ENCODE measurements around the gene JPH2.

JPH2 gene

GRCh38 chr20:44221368-44221954 is 34.5 kb upstream of the JPH2 start:
- Histone ChIP-seq H3K27ac (ENCODE audit: insufficient read depth in 1 of 2, low read depth in 1 of 2, low read length in 2 of 2, poor library complexity in 1 of 2, severe bottlenecking in 2 of 2) (no peak overlapping the region), H3K9me3 (ENCODE audit: control extremely low read depth in 1 of 5, control insufficient read depth in 4 of 5, insufficient read depth in 2 of 5, low read depth in 1 of 5, low read length in 4 of 5) (no peaks in the 10 kb centered on the region), H3K36me3 (ENCODE audit: control insufficient read depth in 4 of 4, insufficient read depth in 4 of 4, low read length in 3 of 4) (no peaks in the 10 kb centered on the region), H3K27me3 (replicated peaks in 2 of 5; ENCODE audit: control insufficient read depth in 4 of 5, insufficient read depth in 5 of 5, low read length in 4 of 5) (no peaks in the 10 kb centered on the region), H3K4me3 (ENCODE audit: control insufficient read depth in 1 of 7, extremely low read depth in 1 of 7, insufficient read depth in 4 of 7, low read depth in 2 of 7, low read length in 6 of 7) (no peak overlapping the region), H3K4me1 (ENCODE audit: control extremely low read depth in 1 of 4, control insufficient read depth in 4 of 4, insufficient read depth in 4 of 4, low read length in 3 of 4) (peaks cover 18 to 30% (median 29%) of the 10 kb centered on the region in 4 experiments)
- DNase-seq = no peak
- POLR2A ChIA-PET = no interaction called here
- 94% methylated on average over 2 of the region's 3 CpGs for WGBS (ENCODE audit: insufficient coverage)
- CTCF ChIA-PET = interaction anchor here (1.4 kb wide), 1 partner anchor 389 kb away, joined by 3 read pairs; no protein-coding TSS in a partner anchor

GRCh38 chr20:44219791-44220190 is 32.8 kb upstream of the JPH2 start:
- Histone ChIP-seq H3K4me3 (ENCODE audit: control insufficient read depth in 1 of 7, extremely low read depth in 1 of 7, insufficient read depth in 4 of 7, low read depth in 2 of 7, low read length in 6 of 7) (no peak overlapping the region), H3K27ac (ENCODE audit: insufficient read depth in 1 of 2, low read depth in 1 of 2, low read length in 2 of 2, poor library complexity in 1 of 2, severe bottlenecking in 2 of 2) (no peak overlapping the region), H3K27me3 (replicated peaks in 2 of 5; ENCODE audit: control insufficient read depth in 4 of 5, insufficient read depth in 5 of 5, low read length in 4 of 5) (no peaks in the 10 kb centered on the region), H3K9me3 (ENCODE audit: control extremely low read depth in 1 of 5, control insufficient read depth in 4 of 5, insufficient read depth in 2 of 5, low read depth in 1 of 5, low read length in 4 of 5) (no peaks in the 10 kb centered on the region), H3K36me3 (ENCODE audit: control insufficient read depth in 4 of 4, insufficient read depth in 4 of 4, low read length in 3 of 4) (no peaks in the 10 kb centered on the region), H3K4me1 (ENCODE audit: control extremely low read depth in 1 of 4, control insufficient read depth in 4 of 4, insufficient read depth in 4 of 4, low read length in 3 of 4) (peaks cover 18 to 32% (median 29%) of the 10 kb centered on the region in 4 experiments)
- no peak for DNase-seq
- POLR2A ChIA-PET = no interaction called here
- 96% methylated on average over 5 of the region's 6 CpGs for WGBS (ENCODE audit: insufficient coverage)
- CTCF ChIA-PET = interaction anchor here (1.1 to 9.2 kb wide), 2 partner anchors 35 to 92 kb away, joined by 4 to 166 read pairs; partner anchors contain the start of gene FITM2

- H3K27ac ChIP-seq (ENCODE audit: insufficient read depth in 1 of 2, low read depth in 1 of 2, low read length in 2 of 2, poor library complexity in 1 of 2, severe bottlenecking in 2 of 2) = no peak overlapping the region
- WGBS (ENCODE audit: insufficient coverage) = 78% methylated on average over 4 of the region's 5 CpGs
- peaks cover 18 to 32% (median 29%) of the 10 kb centered on the region in 4 experiments for H3K4me1 ChIP-seq (ENCODE audit: control extremely low read depth in 1 of 4, control insufficient read depth in 4 of 4, insufficient read depth in 4 of 4, low read length in 3 of 4)
- no peaks in the 10 kb centered on the region for H3K27me3 ChIP-seq (replicated peaks in 2 of 5; ENCODE audit: control insufficient read depth in 4 of 5, insufficient read depth in 5 of 5, low read length in 4 of 5)
- peak in 2 of 3 donors; percentile 28 to 57 for DNase-seq
- H3K36me3 ChIP-seq (ENCODE audit: control insufficient read depth in 4 of 4, insufficient read depth in 4 of 4, low read length in 3 of 4) = no peaks in the 10 kb centered on the region
- ChIA-PET CTCF (interaction anchor here (0.6 to 9.2 kb wide), 8 partner anchors 11 to 164 kb away, joined by 3 to 166 read pairs (median 8); partner anchors contain the start of gene FITM2), POLR2A (interaction anchor here (0.8 to 1.2 kb wide), 2 partner anchors 9 to 29 kb away, joined by 3 to 6 read pairs; partner anchors contain the start of gene OSER1)
- no peaks in the 10 kb centered on the region for H3K9me3 ChIP-seq (ENCODE audit: control extremely low read depth in 1 of 5, control insufficient read depth in 4 of 5, insufficient read depth in 2 of 5, low read depth in 1 of 5, low read length in 4 of 5)
- H3K4me3 ChIP-seq (ENCODE audit: control insufficient read depth in 1 of 7, extremely low read depth in 1 of 7, insufficient read depth in 4 of 7, low read depth in 2 of 7, low read length in 6 of 7) = no peak overlapping the region
These were observed 32.3 kb upstream of the JPH2 start for GRCh38 chr20:44219170-44219730.

GRCh38 chr20:44218446-44218845 is 31.5 kb upstream of the JPH2 start:
- WGBS (ENCODE audit: insufficient coverage) = 0% methylated on average over 1 of the region's 4 CpGs
- Histone ChIP-seq H3K27me3 (replicated peaks in 2 of 5; ENCODE audit: control insufficient read depth in 4 of 5, insufficient read depth in 5 of 5, low read length in 4 of 5) (no peaks in the 10 kb centered on the region), H3K4me3 (ENCODE audit: control insufficient read depth in 1 of 7, extremely low read depth in 1 of 7, insufficient read depth in 4 of 7, low read depth in 2 of 7, low read length in 6 of 7) (peak overlapping the region in 3 of 7 experiments; percentile 28 to 65 (median 58)), H3K27ac (ENCODE audit: insufficient read depth in 1 of 2, low read depth in 1 of 2, low read length in 2 of 2, poor library complexity in 1 of 2, severe bottlenecking in 2 of 2) (no peak overlapping the region), H3K36me3 (ENCODE audit: control insufficient read depth in 4 of 4, insufficient read depth in 4 of 4, low read length in 3 of 4) (no peaks in the 10 kb centered on the region), H3K9me3 (ENCODE audit: control extremely low read depth in 1 of 5, control insufficient read depth in 4 of 5, insufficient read depth in 2 of 5, low read depth in 1 of 5, low read length in 4 of 5) (no peaks in the 10 kb centered on the region), H3K4me1 (ENCODE audit: control extremely low read depth in 1 of 4, control insufficient read depth in 4 of 4, insufficient read depth in 4 of 4, low read length in 3 of 4) (peaks cover 18 to 32% (median 29%) of the 10 kb centered on the region in 4 experiments)
- DNase-seq = peak in 2 of 3 donors; percentile 30 to 45
- CTCF ChIA-PET = interaction anchor here (0.6 to 9.2 kb wide), 11 partner anchors 12 to 242 kb away, joined by 3 to 166 read pairs (median 5); partner anchors contain the start of gene FITM2
- POLR2A ChIA-PET = interaction anchor here (0.8 to 1.2 kb wide), 2 partner anchors 8 to 29 kb away, joined by 3 to 6 read pairs; partner anchors contain the start of gene OSER1

GRCh38 chr20:44217342-44218092 is 30.5 kb upstream of the JPH2 start:
- Histone ChIP-seq H3K27ac (ENCODE audit: insufficient read depth in 1 of 2, low read depth in 1 of 2, low read length in 2 of 2, poor library complexity in 1 of 2, severe bottlenecking in 2 of 2) (no peak overlapping the region), H3K9me3 (ENCODE audit: control extremely low read depth in 1 of 5, control insufficient read depth in 4 of 5, insufficient read depth in 2 of 5, low read depth in 1 of 5, low read length in 4 of 5) (no peaks in the 10 kb centered on the region), H3K36me3 (ENCODE audit: control insufficient read depth in 4 of 4, insufficient read depth in 4 of 4, low read length in 3 of 4) (no peaks in the 10 kb centered on the region), H3K27me3 (replicated peaks in 2 of 5; ENCODE audit: control insufficient read depth in 4 of 5, insufficient read depth in 5 of 5, low read length in 4 of 5) (no peaks in the 10 kb centered on the region), H3K4me1 (ENCODE audit: control extremely low read depth in 1 of 4, control insufficient read depth in 4 of 4, insufficient read depth in 4 of 4, low read length in 3 of 4) (peaks cover 18 to 32% (median 29%) of the 10 kb centered on the region in 4 experiments), H3K4me3 (ENCODE audit: control insufficient read depth in 1 of 7, extremely low read depth in 1 of 7, insufficient read depth in 4 of 7, low read depth in 2 of 7, low read length in 6 of 7) (peak overlapping the region in 6 of 7 experiments; percentile 27 to 65 (median 40))
- POLR2A ChIA-PET = no interaction called here
- WGBS (ENCODE audit: insufficient coverage) = 29% methylated on average over 5 of the region's 11 CpGs
- DNase-seq = peak; percentile 79 to 91 (median 86)
- CTCF ChIA-PET = interaction anchor here (0.7 to 9.2 kb wide), 30 partner anchors 9 to 655 kb away, joined by 3 to 166 read pairs (median 4); partner anchors contain the start of gene FITM2

- Histone ChIP-seq H3K4me3 (ENCODE audit: control insufficient read depth in 1 of 7, extremely low read depth in 1 of 7, insufficient read depth in 4 of 7, low read depth in 2 of 7, low read length in 6 of 7) (no peak overlapping the region), H3K27ac (ENCODE audit: insufficient read depth in 1 of 2, low read depth in 1 of 2, low read length in 2 of 2, poor library complexity in 1 of 2, severe bottlenecking in 2 of 2) (no peak overlapping the region), H3K4me1 (ENCODE audit: control extremely low read depth in 1 of 4, control insufficient read depth in 4 of 4, insufficient read depth in 4 of 4, low read length in 3 of 4) (peaks cover 27 to 46% (median 38%) of the 10 kb centered on the region in 4 experiments), H3K36me3 (ENCODE audit: control insufficient read depth in 4 of 4, insufficient read depth in 4 of 4, low read length in 3 of 4) (no peaks in the 10 kb centered on the region), H3K9me3 (ENCODE audit: control extremely low read depth in 1 of 5, control insufficient read depth in 4 of 5, insufficient read depth in 2 of 5, low read depth in 1 of 5, low read length in 4 of 5) (no peaks in the 10 kb centered on the region), H3K27me3 (replicated peaks in 2 of 5; ENCODE audit: control insufficient read depth in 4 of 5, insufficient read depth in 5 of 5, low read length in 4 of 5) (no peaks in the 10 kb centered on the region)
- DNase-seq = peak; percentile 76 to 84 (median 81)
- ChIA-PET POLR2A (no interaction called here), CTCF (interaction anchor here (0.7 to 9.2 kb wide), 22 partner anchors 9 to 514 kb away, joined by 3 to 166 read pairs (median 5); partner anchors contain the start of genes FITM2 and GDAP1L1)
- WGBS (ENCODE audit: insufficient coverage) = 59% methylated on average over 6 of the region's 7 CpGs
These were observed 28.1 kb upstream of the JPH2 start for GRCh38 chr20:44215125-44215524.

Data from common myeloid progenitor, CD34-positive (primary cell).